Left colon (tissue), 2 donors: ENCODE measurements around the gene CHD5. TPM values are rescaled to one million over a fixed set of nuclear protein-coding genes. Genes with fewer than 3 reads are reported as not detected.

Experiments
- ATAC-seq: fragments of 200-7000 bp; cut with Tn5 transposase; one replicate; pipeline ENCODE4 v1.9.1; 2020; ENCODE audit warnings: mild to moderate bottlenecking, moderate library complexity
- DNase-seq, 2 donors: peaks; one replicate each; pipeline ENCODE4 v3.0.0-alpha.2; 2020
- intact Hi-C, 2 donors: fragments of 100-400 bp; cut with DNase I in 1 of 2; cut with micrococcal nuclease in 1 of 2; formaldehyde crosslinking; loops; one replicate each; pipeline versions ENCODE4 v1.11.2 to v1.14.0; 2022; cut with DNase I, micrococcal nuclease
- total RNA-seq, 2 donors: library from RNA; stranded (reverse); fragmentation: NEBNext Ultra II Directional; extraction: Animal tissue kit (Norgen Biotek cat#: 25700); gene quantifications; one replicate each; pipeline ENCODE4 v1.2.1, GENCODE V29; 2021
- donor health status: DM: no; HTN: no; CAD: no.
- donor health status: DM: yes; HTN: yes; CAD: no.

CHD5 gene
- total RNA-seq, 2 donors from 2014 or later: 0.18 to 0.20 TPM

DNA sequence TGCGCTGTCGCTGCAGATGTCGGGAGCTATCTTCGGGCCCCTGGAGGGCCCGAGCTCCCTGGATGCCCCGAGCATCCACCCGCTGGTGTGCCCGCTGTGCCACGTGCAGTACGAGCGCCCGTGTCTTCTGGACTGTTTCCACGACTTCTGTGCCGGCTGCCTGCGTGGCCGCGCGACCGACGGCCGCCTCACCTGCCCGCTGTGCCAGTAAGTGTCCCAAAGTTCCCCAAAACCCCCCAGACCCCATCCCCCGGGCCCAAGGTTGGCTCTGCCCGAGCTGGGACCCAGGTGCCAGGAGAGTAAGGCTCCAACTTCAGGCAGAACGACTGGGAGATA lies 26.4 kb upstream of the CHD5 start:
- ATAC-seq: no peak
- DNase-seq: no peak
- intact Hi-C loops: no loop called here

- intact Hi-C loops: no loop called here
- DNase-seq (peak; percentile 81), ATAC-seq (peak; percentile 81)
Observed at GRCh38 chr1:6205849-6206519, 25.9 kb upstream of the CHD5 start, which contains the start of gene RNF207. Gene RNF207, plus strand, starts transcription at chr1:6206119. Its CDS starts 417 bp downstream, at chr1:6206536.

- DNase-seq (no peak), ATAC-seq (no peak)
- intact Hi-C loops: no loop called here
Observed at GRCh38 chr1:6202256-6202655, 22.1 kb upstream of the CHD5 start.

DNA sequence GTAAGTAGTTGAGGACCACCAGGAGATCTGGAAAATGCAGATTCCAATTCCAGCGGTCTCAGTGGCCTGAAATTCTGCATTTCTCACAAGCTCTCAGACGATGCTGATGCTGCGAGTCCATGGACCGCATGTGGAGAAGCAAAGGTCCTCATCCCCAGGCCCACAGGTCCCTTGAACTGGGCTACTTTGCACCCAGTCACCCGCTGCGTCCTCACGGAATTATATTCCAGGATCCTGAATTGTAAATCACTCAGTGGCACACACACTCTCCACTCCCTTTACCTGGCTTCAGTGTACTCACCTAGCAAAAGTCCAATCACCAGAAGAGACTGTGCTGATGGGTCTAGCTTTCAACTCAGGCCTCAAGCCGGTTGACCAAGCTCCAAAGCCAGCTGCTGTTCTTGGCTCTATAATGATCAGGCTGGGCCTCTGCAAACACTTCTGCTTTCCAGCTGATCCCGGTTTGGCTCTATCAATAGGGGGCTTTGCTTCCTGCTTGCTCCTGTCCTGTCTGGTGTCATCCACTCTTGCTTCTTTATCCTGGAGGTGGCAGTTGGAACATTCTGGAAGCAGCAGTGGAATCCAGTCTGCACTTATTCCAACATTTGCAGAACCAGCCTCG lies 20.2 kb upstream of the CHD5 start:
- no peak for ATAC-seq
- intact Hi-C loops: no loop called here
- DNase-seq: no peak

DNA sequence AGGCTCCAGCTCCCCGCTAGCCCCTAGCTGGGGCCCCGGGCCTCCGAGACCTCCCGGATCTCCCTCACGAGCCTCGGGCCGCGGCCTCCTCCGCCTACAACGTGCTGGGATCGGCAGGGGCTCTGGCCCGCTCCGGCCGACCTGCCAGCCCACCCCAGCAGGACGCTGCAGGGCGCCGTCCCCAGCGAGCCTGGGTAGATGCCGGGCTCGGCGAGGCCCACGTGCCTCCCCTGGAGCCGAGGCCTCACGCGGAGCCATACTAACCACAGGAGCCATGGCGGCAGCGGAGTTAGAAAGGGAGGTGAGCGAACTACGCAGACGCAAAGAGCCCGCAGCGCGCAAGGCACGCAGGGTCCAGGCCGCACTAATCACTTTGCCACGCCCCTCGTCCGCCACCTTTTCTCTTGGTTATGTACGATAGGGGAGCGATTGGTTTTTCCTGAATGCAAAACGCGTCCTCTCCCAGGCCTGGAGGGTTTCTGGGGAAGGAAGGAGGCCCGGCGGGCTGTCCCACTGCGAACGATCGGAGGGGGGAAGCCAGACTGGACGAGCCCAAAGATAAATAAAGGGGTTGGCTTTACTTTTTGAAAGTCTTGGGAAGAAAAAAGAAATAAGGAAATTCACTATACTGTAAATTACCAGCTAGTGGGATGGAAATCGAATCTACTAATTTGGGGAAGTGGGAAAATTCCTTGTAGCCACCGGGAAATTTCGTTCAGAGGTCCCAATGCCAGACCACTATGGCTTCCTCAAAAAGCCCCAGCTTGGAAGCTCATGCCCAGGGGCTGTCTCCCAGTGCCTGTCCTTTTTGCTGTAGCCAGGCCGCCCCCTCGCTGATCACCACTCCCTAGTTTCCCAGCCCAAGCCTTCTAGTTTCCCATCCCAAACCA lies 19.4 kb upstream of the CHD5 start, which contains the start of gene RPL22:
Gene RPL22, minus strand, starts transcription at position 298 of the 890 bp plus-strand sequence. Its CDS starts 22 bp downstream, at position 276.
- DNase-seq: peak; percentile 99
- intact Hi-C loops: no loop called here
- peak; percentile 98 for ATAC-seq

DNA sequence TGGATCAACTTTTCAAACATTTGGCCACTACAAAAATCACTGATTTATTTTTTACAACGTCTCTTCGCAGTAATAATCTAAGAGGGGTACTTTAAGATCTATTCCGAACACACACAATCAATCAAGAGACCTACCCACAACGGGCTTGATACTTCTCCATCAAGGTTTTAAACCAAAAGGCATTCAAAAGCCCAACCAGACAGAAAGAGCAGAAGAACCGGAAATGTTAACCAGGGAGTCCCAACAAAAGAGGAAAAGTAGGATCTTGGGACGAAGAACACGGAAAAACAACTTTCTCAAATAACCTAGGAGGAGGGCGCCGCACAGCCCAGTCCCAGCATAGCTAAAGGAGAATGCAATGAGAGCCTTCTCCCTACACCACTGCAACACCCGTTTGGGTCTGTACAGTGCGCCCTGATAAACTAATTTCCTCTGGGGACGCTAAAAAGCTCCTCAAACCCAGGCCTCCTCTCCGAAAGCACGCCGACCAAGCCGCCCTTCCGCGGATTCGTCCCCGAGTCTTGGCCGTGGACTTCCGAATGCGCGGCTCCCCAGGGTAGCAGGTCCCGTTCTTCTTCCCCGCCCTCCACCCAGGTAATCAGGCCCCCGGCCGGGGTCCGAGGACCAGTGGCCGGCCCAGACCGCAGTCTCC lies 18.7 kb upstream of the CHD5 start:
- ATAC-seq: peak; percentile 40
- intact Hi-C loops: no loop called here
- no peak for DNase-seq

DNA sequence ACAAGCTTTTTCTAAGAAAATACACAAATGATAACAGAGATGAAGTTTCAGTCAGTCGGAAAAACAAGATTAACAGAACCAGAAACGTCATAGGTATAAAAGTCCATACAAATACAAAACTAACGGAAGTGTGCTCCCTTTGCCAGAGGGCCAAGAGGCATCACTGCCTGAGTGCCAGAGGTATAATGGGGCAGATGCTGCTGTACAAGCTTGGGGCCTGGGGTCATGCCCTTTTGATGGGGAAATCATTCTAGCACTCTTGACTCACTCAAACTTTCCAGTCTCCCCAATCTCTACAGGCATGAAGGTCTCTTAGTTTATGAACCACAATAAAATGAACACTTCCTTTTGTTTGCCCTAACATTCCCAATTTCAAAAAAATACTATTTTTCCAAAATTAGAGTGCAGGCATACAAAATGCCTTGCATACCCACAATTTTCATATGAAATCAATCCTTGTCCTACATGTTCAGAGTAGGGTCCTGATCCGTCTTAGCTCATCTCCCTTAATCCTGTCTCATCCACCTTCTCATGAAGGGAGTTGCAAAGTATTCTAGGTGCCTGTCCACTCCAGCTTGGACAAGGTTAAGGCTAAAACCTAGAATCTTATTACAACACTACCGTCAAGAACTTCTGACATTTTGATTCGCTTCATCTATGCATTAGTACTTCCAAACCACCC lies 17.8 kb upstream of the CHD5 start:
- intact Hi-C loops: no loop called here
- ATAC-seq: no peak
- DNase-seq: no peak

DNA sequence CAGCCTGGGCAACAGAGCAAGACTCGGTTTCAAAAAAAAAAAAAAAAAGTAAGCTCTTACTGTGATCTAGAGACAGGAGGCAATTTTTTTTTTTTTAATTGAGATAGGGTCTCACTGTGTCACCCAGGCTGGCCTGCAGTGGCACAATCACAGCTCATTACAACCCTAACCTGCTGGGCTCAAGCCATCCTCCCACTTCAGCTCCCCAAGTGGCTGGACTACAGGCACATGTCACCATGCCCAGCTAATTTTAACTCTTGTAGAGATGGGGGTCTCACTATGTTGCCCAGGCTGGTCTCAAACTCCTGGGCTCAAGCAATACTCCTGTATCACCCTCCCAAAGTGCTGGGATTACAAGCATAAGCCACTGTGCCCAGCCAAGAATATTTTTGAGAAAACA lies 11.8 kb upstream of the CHD5 start:
- intact Hi-C loops: no loop called here
- ATAC-seq (no peak), DNase-seq (no peak)

DNA sequence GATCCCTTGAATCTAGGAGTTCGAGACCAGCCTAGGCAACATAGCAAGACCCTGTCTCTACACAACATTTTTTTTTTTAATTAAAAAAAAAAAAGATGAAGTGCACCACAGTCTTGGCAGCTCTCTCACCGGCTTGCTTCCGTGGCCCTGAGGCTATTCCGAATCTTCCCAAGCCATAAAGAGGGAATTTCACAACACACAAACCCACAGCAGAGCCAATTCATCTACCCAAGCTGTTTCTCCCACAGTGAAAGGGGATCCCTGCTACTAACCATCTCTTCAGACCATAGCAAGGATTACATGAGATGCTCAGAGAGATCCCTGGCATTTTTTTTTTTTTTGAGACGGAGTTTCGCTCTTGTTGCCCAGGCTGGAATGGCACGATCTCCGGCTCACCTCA lies 8.3 kb upstream of the CHD5 start:
- no peak for DNase-seq
- ATAC-seq: no peak
- intact Hi-C loops: no loop called here

- DNase-seq (no peak), ATAC-seq (peak; percentile 18)
- intact Hi-C loops: no loop called here
Observed at GRCh38 chr1:6185635-6186382, 5.7 kb upstream of the CHD5 start.

- DNase-seq (no peak), ATAC-seq (no peak)
- intact Hi-C loops: no loop called here
Observed at GRCh38 chr1:6185151-6185550, 5.0 kb upstream of the CHD5 start.

- intact Hi-C loops: no loop called here
- no peak for DNase-seq
- ATAC-seq: no peak
Observed at GRCh38 chr1:6184083-6184783, 4.1 kb upstream of the CHD5 start.

DNA sequence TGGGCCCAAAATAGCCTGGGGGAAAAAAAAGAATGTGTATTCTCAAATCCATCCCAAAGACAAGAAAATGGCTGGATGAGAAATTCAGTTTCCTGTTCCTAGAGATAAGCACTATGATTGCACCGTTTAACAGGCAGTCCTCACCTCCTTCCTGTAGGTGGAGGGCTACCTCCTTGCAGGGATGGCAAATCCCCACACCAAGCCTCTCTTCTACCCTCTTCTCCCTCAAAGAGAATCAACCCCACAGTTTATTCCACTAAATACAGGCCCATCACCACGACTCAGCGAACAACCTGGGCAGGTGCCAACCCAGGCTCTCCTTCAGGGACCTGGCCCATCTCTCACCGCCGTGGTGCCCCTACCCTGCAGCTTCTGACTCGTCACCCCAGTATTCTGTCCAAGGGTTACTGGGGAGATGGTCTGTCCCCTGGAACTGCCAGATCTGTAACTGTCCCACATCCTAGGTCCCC lies 3.4 kb upstream of the CHD5 start:
- DNase-seq (no peak), ATAC-seq (peak; percentile 33)
- intact Hi-C loops: no loop called here

DNA sequence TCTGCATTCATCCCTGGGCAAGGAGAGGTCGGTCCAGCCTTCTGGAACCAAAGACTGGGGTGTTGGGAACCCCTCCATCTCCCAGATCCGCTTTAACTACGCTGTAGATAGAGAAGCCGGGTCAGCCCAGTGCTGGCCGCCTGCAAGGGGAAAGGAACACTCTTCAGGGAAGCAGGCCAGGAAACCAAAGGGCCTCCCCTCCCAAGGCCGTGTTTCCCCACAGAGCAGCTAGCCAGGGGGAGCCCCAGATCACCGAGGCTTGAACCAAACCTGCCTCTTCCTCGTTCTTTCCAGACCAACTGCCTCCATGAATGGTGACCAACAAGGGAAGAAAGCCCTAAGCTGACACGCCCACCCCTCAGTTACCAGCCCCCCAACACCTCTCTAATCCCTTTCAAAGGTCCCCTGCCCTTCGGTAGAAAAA lies 1.2 kb upstream of the CHD5 start:
- DNase-seq (no peak), ATAC-seq (no peak)
- intact Hi-C loops: no loop called here

- ATAC-seq: no peak
- DNase-seq: no peak
- intact Hi-C loops: no loop called here
Observed at GRCh38 chr1:6180707-6181311, 688 bp upstream of the CHD5 start.

DNA sequence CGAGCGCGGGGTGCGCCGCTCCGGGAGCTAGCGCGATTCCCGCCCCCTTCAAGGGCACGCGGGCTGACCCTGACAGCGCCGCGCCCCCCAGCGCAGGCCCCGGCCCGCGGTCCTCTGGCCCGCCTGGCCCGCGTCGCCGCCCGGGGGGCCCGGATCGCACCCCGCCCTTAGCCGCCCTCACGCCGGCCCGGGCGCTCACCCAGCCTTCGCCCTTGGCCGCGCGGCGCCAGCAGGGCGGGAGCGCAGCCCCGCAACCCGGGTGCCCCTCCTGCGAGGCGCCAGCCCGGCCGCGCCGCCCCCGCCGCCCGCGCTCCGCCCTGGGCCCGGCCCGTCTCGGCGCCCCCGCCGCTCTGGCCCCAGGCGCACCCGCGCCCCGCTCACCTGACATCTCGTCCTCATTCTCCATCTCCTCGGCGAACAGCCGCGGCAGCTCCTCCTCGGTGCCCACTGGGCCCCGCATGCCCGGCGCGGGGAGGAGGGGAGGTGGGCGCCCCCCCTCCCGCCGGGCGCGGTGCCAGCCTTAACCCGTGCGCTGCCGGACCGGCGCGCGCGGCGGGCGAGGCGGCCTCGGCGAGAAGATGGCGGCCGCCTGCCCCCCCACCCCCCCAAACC lies 451 bp downstream of the CHD5 start:
- ATAC-seq (no peak), DNase-seq (no peak)
- intact Hi-C loops: no loop called here
